ENCODE measurements around the gene DKC1. TPM values are rescaled to one million over a fixed set of nuclear protein-coding genes. Genes with fewer than 3 reads are reported as not detected.

Gene DKC1
- total and polyA plus RNA-seq, 5 donors, result 14.0 to 27.0 (median 20.2) TPM

DNA sequence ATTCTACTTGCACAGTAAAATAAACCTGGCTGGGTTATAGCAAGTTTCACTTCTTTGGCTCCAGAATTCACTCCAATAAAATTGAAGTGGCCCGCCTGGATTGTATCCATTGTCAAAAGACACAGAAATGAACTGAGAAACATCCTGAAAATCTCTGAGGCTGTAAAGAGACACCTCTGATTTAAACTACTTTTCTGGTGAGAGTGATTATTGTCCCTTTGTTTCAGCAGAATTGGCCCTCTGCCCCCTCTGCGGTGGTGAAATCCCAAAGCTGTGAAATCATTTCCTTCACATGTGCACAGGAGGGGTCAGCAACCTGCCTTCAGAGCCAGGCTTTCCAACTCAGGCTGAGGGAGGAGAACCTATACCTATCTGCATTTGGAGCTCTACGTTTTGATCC lies 34.8 kb upstream of the DKC1 start:
- Histone ChIP-seq H3K27me3 (ENCODE audit: control insufficient read depth, insufficient read depth) (no peaks in the 10 kb centered on the region), H3K4me1 (ENCODE audit: control insufficient read depth, insufficient read depth, low read length) (peaks cover 24% of the 10 kb centered on the region), H3K4me3 (ENCODE audit: low read length) (no peak overlapping the region), H3K9me3 (ENCODE audit: control insufficient read depth, low read length) (no peaks in the 10 kb centered on the region), H3K27ac (ENCODE audit: low read length) (peak overlapping the region; percentile 72)
- intact Hi-C loops (cut with DNase I), result no loop called here
- peak; percentile 52 to 69 for ATAC-seq
- peak; percentile 60 to 80 (median 76) for DNase-seq
- 23% methylated on average over 3 of the region's 3 CpGs for WGBS

DNA sequence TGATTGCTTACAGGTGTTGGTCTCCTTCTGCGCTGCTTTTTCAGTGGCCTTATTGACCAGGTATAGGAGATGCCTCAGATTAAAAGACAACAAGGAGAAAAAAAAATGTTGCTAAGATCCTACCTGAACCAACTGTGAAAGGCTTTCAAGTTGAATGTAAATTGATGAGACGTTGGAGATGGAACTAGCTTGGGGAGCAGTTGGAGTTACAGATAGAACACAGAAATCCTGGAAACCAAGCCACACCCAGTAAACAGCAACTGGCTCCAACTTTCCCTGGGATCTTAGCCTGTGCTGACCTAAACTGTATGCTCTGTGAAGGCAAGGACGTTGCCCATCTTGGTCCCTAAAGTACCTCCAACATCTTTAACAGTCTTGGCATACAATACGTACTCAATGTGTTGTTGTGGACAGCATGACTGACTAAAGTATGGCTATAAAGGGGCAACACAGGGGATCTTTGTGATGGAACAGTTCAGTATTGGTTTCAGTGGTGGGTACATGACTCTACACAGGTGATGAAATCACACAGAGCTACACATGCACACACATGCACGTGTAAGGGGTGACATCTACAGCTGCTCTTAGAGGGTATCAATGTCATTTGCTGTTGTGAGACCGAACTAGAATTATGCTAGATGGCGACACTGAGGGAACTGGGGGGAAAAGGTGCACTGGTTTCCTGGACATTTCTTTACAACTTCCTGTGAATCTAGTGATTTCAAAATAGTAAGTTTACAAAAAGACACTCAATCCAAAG lies 34.1 kb upstream of the DKC1 start:
- intact Hi-C loops (cut with DNase I), result no loop called here
- peaks cover 28% of the 10 kb centered on the region for H3K4me1 ChIP-seq (ENCODE audit: control insufficient read depth, insufficient read depth, low read length)
- ATAC-seq, result peak in 1 of 2 donors; percentile 18

GRCh38 chrX:154729439-154729838 lies 33.2 kb upstream of the DKC1 start:
- H3K9me3 ChIP-seq (ENCODE audit: control insufficient read depth, low read length), result no peaks in the 10 kb centered on the region
- WGBS, result 31% methylated on average over 3 of the region's 3 CpGs
- H3K4me3 ChIP-seq (ENCODE audit: low read length), result no peak overlapping the region
- peak overlapping the region; percentile 92 for H3K27ac ChIP-seq (ENCODE audit: low read length)
- no peak for DNase-seq
- H3K27me3 ChIP-seq (ENCODE audit: control insufficient read depth, insufficient read depth), result no peaks in the 10 kb centered on the region
- intact Hi-C loops (cut with DNase I), result no loop called here
- H3K4me1 ChIP-seq (ENCODE audit: control insufficient read depth, insufficient read depth, low read length), result peaks cover 32% of the 10 kb centered on the region
- peak; percentile 44 to 45 for ATAC-seq

More for the DNA sequence above, 34.1 kb upstream of the DKC1 start:
- DNase-seq, result no peak
- H3K9me3 ChIP-seq (ENCODE audit: control insufficient read depth, low read length), result no peaks in the 10 kb centered on the region
- H3K27me3 ChIP-seq (ENCODE audit: control insufficient read depth, insufficient read depth), result no peaks in the 10 kb centered on the region
- H3K4me3 ChIP-seq (ENCODE audit: low read length), result no peak overlapping the region
- WGBS, result 55% methylated on average over 7 of the region's 7 CpGs
- peak overlapping the region; percentile 72 for H3K27ac ChIP-seq (ENCODE audit: low read length)

DNA sequence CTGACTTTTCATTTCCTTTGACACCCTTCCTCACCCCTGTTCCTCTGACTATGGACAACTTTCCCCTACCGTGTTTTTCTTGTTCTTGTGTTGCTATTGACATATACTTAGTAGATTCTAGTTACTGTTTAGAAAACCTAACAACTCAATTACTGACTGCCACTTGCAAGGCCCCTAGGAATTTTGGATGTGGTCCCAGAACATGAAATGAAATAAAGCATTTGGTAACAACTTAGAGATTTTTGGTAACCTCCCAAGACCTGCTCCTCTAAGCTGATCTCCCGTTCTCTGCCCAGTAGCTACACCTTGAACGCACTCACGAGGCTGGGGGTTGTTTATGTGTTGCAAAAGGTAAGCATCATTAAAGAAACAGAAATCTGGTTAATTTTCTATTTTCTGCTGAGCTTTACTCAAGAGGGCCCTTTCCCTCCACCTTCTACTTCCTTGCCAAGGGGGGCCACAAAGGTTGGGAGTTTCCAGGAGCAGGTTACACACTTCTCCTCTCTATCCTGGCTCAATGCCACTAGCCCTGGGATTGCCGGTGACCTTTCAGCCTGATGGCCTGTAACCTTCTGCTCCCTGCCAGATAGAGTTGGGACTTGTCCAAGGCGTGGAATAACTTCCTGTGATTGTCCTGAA lies 32.3 kb upstream of the DKC1 start:
- 13% methylated on average over 6 of the region's 6 CpGs for WGBS
- peak overlapping the region; percentile 92 for H3K27ac ChIP-seq (ENCODE audit: low read length)
- ATAC-seq, result peak; percentile 28 to 68
- intact Hi-C loops (cut with DNase I), result no loop called here
- no peaks in the 10 kb centered on the region for H3K27me3 ChIP-seq (ENCODE audit: control insufficient read depth, insufficient read depth)
- H3K4me1 ChIP-seq (ENCODE audit: control insufficient read depth, insufficient read depth, low read length), result peaks cover 34% of the 10 kb centered on the region
- H3K4me3 ChIP-seq (ENCODE audit: low read length), result no peak overlapping the region
- H3K9me3 ChIP-seq (ENCODE audit: control insufficient read depth, low read length), result no peaks in the 10 kb centered on the region
- DNase-seq, result peak; percentile 61 to 74 (median 61)

DNA sequence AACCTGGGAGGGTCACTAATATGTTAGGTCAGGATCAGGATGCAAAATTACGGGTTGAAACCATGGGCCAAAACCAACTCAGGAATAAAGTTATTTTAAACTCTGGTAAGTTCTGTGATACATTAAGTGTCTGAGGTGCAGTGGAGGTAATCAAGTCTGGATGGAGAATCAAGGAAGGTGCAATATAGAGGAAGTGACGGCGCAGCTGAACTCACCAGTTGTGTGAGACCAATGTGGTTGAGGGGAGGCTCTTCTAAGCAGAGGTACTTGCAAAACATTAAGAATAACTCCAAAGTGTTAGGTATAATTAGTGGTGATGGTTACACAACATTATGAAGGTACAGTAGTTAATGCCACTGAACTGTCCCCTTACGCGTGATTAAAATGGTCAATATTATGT lies 31.5 kb upstream of the DKC1 start:
- no peaks in the 10 kb centered on the region for H3K27me3 ChIP-seq (ENCODE audit: control insufficient read depth, insufficient read depth)
- H3K9me3 ChIP-seq (ENCODE audit: control insufficient read depth, low read length), result no peaks in the 10 kb centered on the region
- WGBS, result 81% methylated on average over 5 of the region's 5 CpGs
- no peak for DNase-seq
- no peak for ATAC-seq
- H3K27ac ChIP-seq (ENCODE audit: low read length), result peak overlapping the region; percentile 92
- peaks cover 36% of the 10 kb centered on the region for H3K4me1 ChIP-seq (ENCODE audit: control insufficient read depth, insufficient read depth, low read length)
- no peak overlapping the region for H3K4me3 ChIP-seq (ENCODE audit: low read length)
- intact Hi-C loops (cut with DNase I), result no loop called here

DNA sequence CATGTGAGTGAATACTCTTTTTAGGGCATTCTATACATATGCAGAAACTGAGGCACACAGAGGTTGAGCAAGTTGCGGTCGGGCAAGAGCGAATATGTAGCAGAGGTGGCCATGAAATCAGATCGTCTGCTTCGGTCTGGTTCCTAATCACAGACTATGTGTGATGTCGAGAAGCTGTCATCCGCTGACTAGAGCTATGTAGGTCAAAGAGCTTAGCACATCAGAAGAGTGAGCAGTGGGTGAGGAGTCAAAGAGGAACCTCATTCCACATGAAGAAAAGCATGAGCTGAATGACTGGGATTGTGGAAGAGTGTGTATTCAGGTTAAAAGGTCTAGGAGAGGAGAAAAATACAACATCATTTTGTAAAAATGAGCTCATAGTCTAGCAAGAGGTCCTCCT lies 30.8 kb upstream of the DKC1 start:
- H3K9me3 ChIP-seq (ENCODE audit: control insufficient read depth, low read length), result no peaks in the 10 kb centered on the region
- intact Hi-C loops (cut with DNase I), result no loop called here
- H3K27ac ChIP-seq (ENCODE audit: low read length), result peak overlapping the region; percentile 58
- H3K4me1 ChIP-seq (ENCODE audit: control insufficient read depth, insufficient read depth, low read length), result peaks cover 37% of the 10 kb centered on the region
- ATAC-seq (peak; percentile 33 to 47), DNase-seq (no peak)
- WGBS, result 44% methylated on average over 7 of the region's 7 CpGs
- no peaks in the 10 kb centered on the region for H3K27me3 ChIP-seq (ENCODE audit: control insufficient read depth, insufficient read depth)
- H3K4me3 ChIP-seq (ENCODE audit: low read length), result no peak overlapping the region

- ATAC-seq (no peak), DNase-seq (no peak)
- 47% methylated on average over 5 of the region's 5 CpGs for WGBS
- intact Hi-C loops (cut with DNase I), result no loop called here
- Histone ChIP-seq H3K4me3 (ENCODE audit: low read length) (no peak overlapping the region), H3K27me3 (ENCODE audit: control insufficient read depth, insufficient read depth) (no peaks in the 10 kb centered on the region), H3K4me1 (ENCODE audit: control insufficient read depth, insufficient read depth, low read length) (peaks cover 35% of the 10 kb centered on the region), H3K27ac (ENCODE audit: low read length) (peak overlapping the region; percentile 88), H3K9me3 (ENCODE audit: control insufficient read depth, low read length) (no peaks in the 10 kb centered on the region)
Measured at GRCh38 chrX:154732421-154733065, 30.1 kb upstream of the DKC1 start.

DNA sequence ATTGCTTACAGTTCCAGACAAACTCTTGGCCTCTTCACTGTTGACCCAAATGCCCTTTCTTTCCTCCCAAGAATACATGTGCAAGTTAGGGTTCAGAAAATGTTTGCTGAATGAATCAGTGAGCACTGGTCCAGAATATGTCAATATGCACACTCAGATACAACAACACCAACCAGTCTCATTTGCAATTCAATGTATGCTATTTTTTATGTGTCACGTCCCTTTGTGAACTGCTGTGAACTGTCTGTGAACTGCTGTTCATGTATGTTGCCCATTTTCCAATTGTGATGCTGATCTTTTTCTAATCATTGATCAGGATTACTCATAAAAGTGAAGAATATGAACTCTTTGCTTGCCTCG lies 29.6 kb upstream of the DKC1 start:
- Histone ChIP-seq H3K4me1 (ENCODE audit: control insufficient read depth, insufficient read depth, low read length) (peaks cover 36% of the 10 kb centered on the region), H3K9me3 (ENCODE audit: control insufficient read depth, low read length) (no peaks in the 10 kb centered on the region), H3K27ac (ENCODE audit: low read length) (peak overlapping the region; percentile 88), H3K27me3 (ENCODE audit: control insufficient read depth, insufficient read depth) (no peaks in the 10 kb centered on the region), H3K4me3 (ENCODE audit: low read length) (no peak overlapping the region)
- 80% methylated on average over 2 of the region's 2 CpGs for WGBS
- DNase-seq, result no peak
- no peak for ATAC-seq
- intact Hi-C loops (cut with DNase I), result no loop called here

- no peak overlapping the region for H3K4me3 ChIP-seq (ENCODE audit: low read length)
- DNase-seq, result peak; percentile 29 to 67 (median 65)
- ATAC-seq, result peak; percentile 32 to 56
- peaks cover 30% of the 10 kb centered on the region for H3K4me1 ChIP-seq (ENCODE audit: control insufficient read depth, insufficient read depth, low read length)
- no peaks in the 10 kb centered on the region for H3K27me3 ChIP-seq (ENCODE audit: control insufficient read depth, insufficient read depth)
- peak overlapping the region; percentile 98 for H3K27ac ChIP-seq (ENCODE audit: low read length)
- intact Hi-C loops (cut with DNase I), result no loop called here
- no peaks in the 10 kb centered on the region for H3K9me3 ChIP-seq (ENCODE audit: control insufficient read depth, low read length)
- 14% methylated on average over 8 of the region's 8 CpGs for WGBS
Measured at GRCh38 chrX:154734061-154734781, 28.4 kb upstream of the DKC1 start.

DNA sequence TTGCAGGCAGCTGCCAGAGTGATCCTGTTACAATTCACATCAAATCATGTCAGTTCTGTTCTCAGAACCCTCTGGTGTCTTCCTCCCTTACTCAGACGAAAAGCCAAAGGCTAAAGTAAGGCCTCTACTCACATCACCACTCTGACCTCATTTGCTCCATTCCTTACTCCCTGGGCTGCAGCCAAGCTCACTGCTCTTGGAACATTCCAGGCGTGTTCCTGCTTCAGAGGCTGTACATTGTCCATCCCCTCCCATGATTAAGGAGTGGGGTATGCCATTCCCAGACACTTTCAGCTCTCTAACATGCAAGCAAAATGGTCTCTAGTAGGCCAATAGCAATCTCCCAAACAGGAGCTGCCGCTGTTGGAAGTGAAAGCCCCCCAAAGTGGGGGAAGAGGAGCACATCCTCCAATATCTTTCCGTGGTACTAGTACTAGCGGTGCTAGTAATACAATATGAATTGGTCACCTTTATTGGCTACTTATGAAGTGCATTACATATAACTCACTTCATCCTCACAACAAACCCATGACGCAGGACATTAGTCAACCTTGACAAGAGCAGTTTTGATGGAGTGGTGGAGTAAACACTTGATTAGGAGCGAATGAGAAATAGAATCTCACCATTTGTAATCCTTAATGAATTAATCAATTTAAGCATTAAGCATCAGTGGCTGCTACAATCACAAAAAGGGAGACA lies 26.8 kb upstream of the DKC1 start:
- 55% methylated on average over 7 of the region's 7 CpGs for WGBS
- no peaks in the 10 kb centered on the region for H3K9me3 ChIP-seq (ENCODE audit: control insufficient read depth, low read length)
- H3K4me1 ChIP-seq (ENCODE audit: control insufficient read depth, insufficient read depth, low read length), result peaks cover 23% of the 10 kb centered on the region
- peak; percentile 75 to 85 for ATAC-seq
- intact Hi-C loops (cut with DNase I), result no loop called here
- no peaks in the 10 kb centered on the region for H3K27me3 ChIP-seq (ENCODE audit: control insufficient read depth, insufficient read depth)
- DNase-seq, result peak; percentile 73 to 85 (median 73)
- no peak overlapping the region for H3K4me3 ChIP-seq (ENCODE audit: low read length)
- H3K27ac ChIP-seq (ENCODE audit: low read length), result peak overlapping the region; percentile 94
